A549 (cell line): ENCODE data around the gene MYRIP.

Experiments used
- EP300 ChIP-seq, 2 experiments: fragments of >200 bp; sonication (Bioruptor Twin); formaldehyde crosslinking; IDR thresholded peaks; 2 replicates in 1 of 2; 3 replicates in 1 of 2; pipeline ENCODE4 v1.6.1; 2016 to 2017
- JUN ChIP-seq, 2 experiments: fragments of >200 bp; sonication (Bioruptor Twin); formaldehyde crosslinking; IDR thresholded peaks; 2 replicates in 1 of 2; 3 replicates in 1 of 2; pipeline ENCODE4 v1.6.1; 2016 to 2017
- MAFK ChIP-seq: fragments of 450-650 bp; IDR thresholded peaks from 2 replicates; pipeline ENCODE4 v1.6.1; 2014; ENCODE audit not compliant: partially characterized antibody
- MYC ChIP-seq: IDR thresholded peaks from 2 replicates; pipeline ENCODE4 v1.6.1; 2012; ENCODE audit warnings: mild to moderate bottlenecking, inconsistent platforms, low read length, improper control_type of control experiment, borderline replicate concordance
- POLR2A ChIP-seq: IDR thresholded peaks from 2 replicates; pipeline ENCODE4 v1.6.1; 2012; ENCODE audit warnings: mild to moderate bottlenecking, low read length
- RAD21 ChIP-seq, 2 experiments: fragments of >200 bp in 1 of 2; sonication (Bioruptor Twin) in 1 of 2; formaldehyde crosslinking in 1 of 2; IDR thresholded peaks in 1 of 2; conservative IDR thresholded peaks in 1 of 2; 2 replicates in 1 of 2; 3 replicates in 1 of 2; pipeline ENCODE4 v1.6.1; 2012 to 2018; ENCODE audit warnings: inconsistent platforms in 1 of 2
- SMC3 ChIP-seq: fragments of >200 bp; sonication (Bioruptor Twin); formaldehyde crosslinking; IDR thresholded peaks from 3 replicates; pipeline ENCODE4 v1.6.1; 2018; ENCODE audit warnings: inconsistent platforms
- SREBF2 ChIP-seq: fragments of 450-650 bp; IDR thresholded peaks from 2 replicates; pipeline ENCODE4 v1.6.1; 2014; ENCODE audit warnings: mild to moderate bottlenecking, moderate library complexity
- TP53 ChIP-seq: fragments of 250-450 bp; sonication (Bioruptor Pico); IDR thresholded peaks from 2 replicates; pipeline ENCODE4 v1.5.0; 2021; ENCODE audit warnings: mild to moderate bottlenecking, moderate library complexity
- ZFP36 ChIP-seq: fragments of 450-650 bp; IDR thresholded peaks from 2 replicates; pipeline ENCODE4 v1.6.1; 2014; ENCODE audit warnings: borderline replicate concordance; ENCODE audit not compliant: partially characterized antibody
- ZNF302 ChIP-seq: fragments of 250-450 bp; sonication (Bioruptor Pico); IDR thresholded peaks from 2 replicates; pipeline ENCODE4 v1.9.0; 2021; ENCODE audit warnings: inconsistent platforms, mild to moderate bottlenecking, moderate library complexity
- TF ChIP-seq, protein P1 (sequence below): fragments of >200 bp; sonication (Bioruptor Twin); formaldehyde crosslinking; IDR thresholded peaks from 3 replicates; pipeline ENCODE4 v1.5.1; 2016
- TF ChIP-seq, protein P2 (sequence below): fragments of 200-600 bp; sonication (generic); IDR thresholded peaks from 2 replicates; pipeline ENCODE4 v1.6.1; 2016; ENCODE audit warnings: antibody characterized with exemption, mild to moderate bottlenecking, moderate library complexity
- TF ChIP-seq, protein P3 (sequence below): IDR thresholded peaks from 2 replicates; pipeline ENCODE4 v1.6.1; 2012

- TF ChIP-seq, protein P1, sequence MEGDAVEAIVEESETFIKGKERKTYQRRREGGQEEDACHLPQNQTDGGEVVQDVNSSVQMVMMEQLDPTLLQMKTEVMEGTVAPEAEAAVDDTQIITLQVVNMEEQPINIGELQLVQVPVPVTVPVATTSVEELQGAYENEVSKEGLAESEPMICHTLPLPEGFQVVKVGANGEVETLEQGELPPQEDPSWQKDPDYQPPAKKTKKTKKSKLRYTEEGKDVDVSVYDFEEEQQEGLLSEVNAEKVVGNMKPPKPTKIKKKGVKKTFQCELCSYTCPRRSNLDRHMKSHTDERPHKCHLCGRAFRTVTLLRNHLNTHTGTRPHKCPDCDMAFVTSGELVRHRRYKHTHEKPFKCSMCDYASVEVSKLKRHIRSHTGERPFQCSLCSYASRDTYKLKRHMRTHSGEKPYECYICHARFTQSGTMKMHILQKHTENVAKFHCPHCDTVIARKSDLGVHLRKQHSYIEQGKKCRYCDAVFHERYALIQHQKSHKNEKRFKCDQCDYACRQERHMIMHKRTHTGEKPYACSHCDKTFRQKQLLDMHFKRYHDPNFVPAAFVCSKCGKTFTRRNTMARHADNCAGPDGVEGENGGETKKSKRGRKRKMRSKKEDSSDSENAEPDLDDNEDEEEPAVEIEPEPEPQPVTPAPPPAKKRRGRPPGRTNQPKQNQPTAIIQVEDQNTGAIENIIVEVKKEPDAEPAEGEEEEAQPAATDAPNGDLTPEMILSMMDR, result no peak
- TF ChIP-seq POLR2A, result no peak
- TF ChIP-seq EP300 (IDR thresholded peaks at IDR 0.05), result no peak
- no peak for TF ChIP-seq MYC
- TF ChIP-seq SMC3, result no peak
- no peak for TF ChIP-seq SREBF2
- TF ChIP-seq TP53 (CRISPR knock-in tag), result no peak
- TF ChIP-seq ZNF302 (CRISPR knock-in tag), result no peak
- TF ChIP-seq, protein P2, sequence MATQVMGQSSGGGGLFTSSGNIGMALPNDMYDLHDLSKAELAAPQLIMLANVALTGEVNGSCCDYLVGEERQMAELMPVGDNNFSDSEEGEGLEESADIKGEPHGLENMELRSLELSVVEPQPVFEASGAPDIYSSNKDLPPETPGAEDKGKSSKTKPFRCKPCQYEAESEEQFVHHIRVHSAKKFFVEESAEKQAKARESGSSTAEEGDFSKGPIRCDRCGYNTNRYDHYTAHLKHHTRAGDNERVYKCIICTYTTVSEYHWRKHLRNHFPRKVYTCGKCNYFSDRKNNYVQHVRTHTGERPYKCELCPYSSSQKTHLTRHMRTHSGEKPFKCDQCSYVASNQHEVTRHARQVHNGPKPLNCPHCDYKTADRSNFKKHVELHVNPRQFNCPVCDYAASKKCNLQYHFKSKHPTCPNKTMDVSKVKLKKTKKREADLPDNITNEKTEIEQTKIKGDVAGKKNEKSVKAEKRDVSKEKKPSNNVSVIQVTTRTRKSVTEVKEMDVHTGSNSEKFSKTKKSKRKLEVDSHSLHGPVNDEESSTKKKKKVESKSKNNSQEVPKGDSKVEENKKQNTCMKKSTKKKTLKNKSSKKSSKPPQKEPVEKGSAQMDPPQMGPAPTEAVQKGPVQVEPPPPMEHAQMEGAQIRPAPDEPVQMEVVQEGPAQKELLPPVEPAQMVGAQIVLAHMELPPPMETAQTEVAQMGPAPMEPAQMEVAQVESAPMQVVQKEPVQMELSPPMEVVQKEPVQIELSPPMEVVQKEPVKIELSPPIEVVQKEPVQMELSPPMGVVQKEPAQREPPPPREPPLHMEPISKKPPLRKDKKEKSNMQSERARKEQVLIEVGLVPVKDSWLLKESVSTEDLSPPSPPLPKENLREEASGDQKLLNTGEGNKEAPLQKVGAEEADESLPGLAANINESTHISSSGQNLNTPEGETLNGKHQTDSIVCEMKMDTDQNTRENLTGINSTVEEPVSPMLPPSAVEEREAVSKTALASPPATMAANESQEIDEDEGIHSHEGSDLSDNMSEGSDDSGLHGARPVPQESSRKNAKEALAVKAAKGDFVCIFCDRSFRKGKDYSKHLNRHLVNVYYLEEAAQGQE, result no peak
- no peak for TF ChIP-seq ZFP36
- TF ChIP-seq MAFK, result no peak
- TF ChIP-seq, protein P3, sequence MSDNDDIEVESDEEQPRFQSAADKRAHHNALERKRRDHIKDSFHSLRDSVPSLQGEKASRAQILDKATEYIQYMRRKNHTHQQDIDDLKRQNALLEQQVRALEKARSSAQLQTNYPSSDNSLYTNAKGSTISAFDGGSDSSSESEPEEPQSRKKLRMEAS, result no peak
- no peak for TF ChIP-seq JUN (IDR thresholded peaks at IDR 0.05)
- TF ChIP-seq RAD21 (conservative IDR thresholded peaks at IDR 0.05 in 1 of 2, IDR thresholded peaks at IDR 0.05 in 1 of 2), result no peak
Observed at GRCh38 chr3:40290396-40290795, 481.0 kb downstream of the MYRIP start.
